Iris pigment epithelial cell (primary cell): ENCODE data around the gene HIVEP3.

Source experiments
- DNase-seq: peaks from one replicate; pipeline ENCODE4 v3.0.0-alpha.2; 2011; ENCODE audit warnings: low read depth

HIVEP3 gene

GRCh38 chr1:41682149-41682548 lies 236.6 kb downstream of the HIVEP3 start:
- no peak for DNase-seq

GRCh38 chr1:41681331-41682098 lies 237.2 kb downstream of the HIVEP3 start:
- peak; percentile 52 for DNase-seq

- DNase-seq: no peak
Observed at GRCh38 chr1:41679994-41680393, 238.7 kb downstream of the HIVEP3 start.

- DNase-seq: no peak
Observed at GRCh38 chr1:41679531-41679930, 239.2 kb downstream of the HIVEP3 start.

GRCh38 chr1:41678111-41678878 lies 240.4 kb downstream of the HIVEP3 start:
- peak; percentile 79 for DNase-seq

- no peak for DNase-seq
Observed at GRCh38 chr1:41677620-41678019, 241.1 kb downstream of the HIVEP3 start.

GRCh38 chr1:41675401-41675800 lies 243.3 kb downstream of the HIVEP3 start:
- no peak for DNase-seq

GRCh38 chr1:41674522-41674921 lies 244.2 kb downstream of the HIVEP3 start:
- no peak for DNase-seq

GRCh38 chr1:41673806-41674205 lies 244.9 kb downstream of the HIVEP3 start:
- no peak for DNase-seq

- peak; percentile 78 for DNase-seq
Observed at GRCh38 chr1:41673378-41673777, 245.3 kb downstream of the HIVEP3 start.

- peak; percentile 78 for DNase-seq
Observed at GRCh38 chr1:41672641-41673361, 245.9 kb downstream of the HIVEP3 start.

GRCh38 chr1:41672173-41672572 lies 246.5 kb downstream of the HIVEP3 start:
- peak; percentile 90 for DNase-seq

- DNase-seq: no peak
Observed at GRCh38 chr1:41671116-41671755, 247.5 kb downstream of the HIVEP3 start.

- DNase-seq: peak; percentile 75
Observed at GRCh38 chr1:41670217-41670957, 248.3 kb downstream of the HIVEP3 start.

GRCh38 chr1:41668967-41669366 lies 249.8 kb downstream of the HIVEP3 start:
- no peak for DNase-seq

GRCh38 chr1:41668054-41668660 lies 250.6 kb downstream of the HIVEP3 start:
- DNase-seq: no peak

- DNase-seq: no peak
Observed at GRCh38 chr1:41666981-41667631, 251.6 kb downstream of the HIVEP3 start.

GRCh38 chr1:41665962-41666917 lies 252.5 kb downstream of the HIVEP3 start:
- DNase-seq: no peak
